Hepatocyte (in vitro differentiated cells): Measurements from ENCODE around the gene INTS3.

Source experiments
- EZH2 ChIP-seq: fragments of 200-600 bp; sonication (generic); IDR thresholded peaks from 2 replicates; pipeline ENCODE4 v1.6.1; 2016; ENCODE audit warnings: antibody characterized with exemption, mild to moderate bottlenecking, borderline replicate concordance
- EZH2phosphoT487 ChIP-seq: fragments of 200-600 bp; sonication (generic); IDR thresholded peaks from one replicate; pipeline ENCODE4 v1.6.1; 2018; ENCODE audit warnings: antibody characterized with exemption, mild to moderate bottlenecking, low read depth, moderate library complexity; ENCODE audit not compliant: unreplicated experiment, severe bottlenecking
- TF ChIP-seq, protein P1 (sequence below): fragments of 200-600 bp; sonication (generic); IDR thresholded peaks from 2 replicates; pipeline ENCODE4 v1.5.1; 2016; ENCODE audit warnings: antibody characterized with exemption, mild to moderate bottlenecking; ENCODE audit not compliant: poor library complexity

DNA sequence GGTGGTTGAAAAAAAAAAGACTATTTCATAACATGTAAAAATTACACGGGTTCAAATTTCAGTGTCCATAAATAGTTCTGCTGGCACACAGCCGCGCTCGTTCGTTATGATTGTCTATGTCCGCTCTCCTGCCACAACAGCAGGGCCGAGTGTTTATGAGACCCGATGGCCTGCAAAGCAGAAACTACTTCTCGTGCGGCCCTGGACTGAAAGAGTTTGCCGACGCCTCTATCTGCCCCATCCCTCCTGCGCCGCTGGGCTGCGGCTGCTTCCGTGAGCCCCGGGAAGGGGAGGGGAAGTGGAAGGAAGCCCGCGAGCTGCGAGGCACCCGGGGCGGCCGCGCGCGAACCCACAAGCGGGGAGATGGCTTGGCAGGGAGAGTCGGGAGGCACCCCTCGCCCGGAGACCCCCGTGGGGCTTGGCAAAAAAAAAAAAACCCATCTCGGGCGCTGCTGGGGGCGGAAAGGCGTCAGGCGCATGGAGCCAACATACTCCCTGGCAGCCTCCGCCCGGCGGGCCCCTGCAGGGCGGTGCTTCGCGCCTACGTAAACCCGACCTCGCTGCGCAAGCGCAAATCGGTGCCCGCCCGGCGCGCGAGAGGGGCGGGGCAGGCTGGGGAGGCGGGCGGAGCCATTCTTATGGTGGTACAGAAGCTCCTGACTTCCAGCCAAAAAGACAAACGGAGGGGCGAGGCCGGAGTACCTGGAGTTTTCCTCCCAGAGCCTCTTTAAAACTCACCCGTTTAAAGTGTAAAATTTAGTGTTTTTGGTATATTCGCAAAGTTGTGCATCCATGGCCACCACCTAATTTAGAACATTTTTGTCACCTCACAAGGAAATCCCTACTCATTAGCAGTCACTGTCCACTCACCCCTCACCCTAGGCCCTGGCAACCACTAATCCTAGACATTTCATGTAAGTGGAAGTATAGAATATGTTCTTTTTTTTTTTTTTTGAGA, 55.7 kb downstream of the INTS3 start:
- no peak for TF ChIP-seq EZH2
- no peak for TF ChIP-seq EZH2phosphoT487
- TF ChIP-seq, protein P1, sequence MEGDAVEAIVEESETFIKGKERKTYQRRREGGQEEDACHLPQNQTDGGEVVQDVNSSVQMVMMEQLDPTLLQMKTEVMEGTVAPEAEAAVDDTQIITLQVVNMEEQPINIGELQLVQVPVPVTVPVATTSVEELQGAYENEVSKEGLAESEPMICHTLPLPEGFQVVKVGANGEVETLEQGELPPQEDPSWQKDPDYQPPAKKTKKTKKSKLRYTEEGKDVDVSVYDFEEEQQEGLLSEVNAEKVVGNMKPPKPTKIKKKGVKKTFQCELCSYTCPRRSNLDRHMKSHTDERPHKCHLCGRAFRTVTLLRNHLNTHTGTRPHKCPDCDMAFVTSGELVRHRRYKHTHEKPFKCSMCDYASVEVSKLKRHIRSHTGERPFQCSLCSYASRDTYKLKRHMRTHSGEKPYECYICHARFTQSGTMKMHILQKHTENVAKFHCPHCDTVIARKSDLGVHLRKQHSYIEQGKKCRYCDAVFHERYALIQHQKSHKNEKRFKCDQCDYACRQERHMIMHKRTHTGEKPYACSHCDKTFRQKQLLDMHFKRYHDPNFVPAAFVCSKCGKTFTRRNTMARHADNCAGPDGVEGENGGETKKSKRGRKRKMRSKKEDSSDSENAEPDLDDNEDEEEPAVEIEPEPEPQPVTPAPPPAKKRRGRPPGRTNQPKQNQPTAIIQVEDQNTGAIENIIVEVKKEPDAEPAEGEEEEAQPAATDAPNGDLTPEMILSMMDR: no peak
